Measurements from ENCODE around the gene POTEF.

- TF ChIP-seq KLF9 (tag by site-specific recombination; IDR thresholded peaks at IDR 0.05; ENCODE audit: low read depth), result no peak
- no peak for TF ChIP-seq SCRT2 (tag by site-specific recombination; IDR thresholded peaks at IDR 0.05)
- TF ChIP-seq ZBTB1 (tag by site-specific recombination; IDR thresholded peaks at IDR 0.05), result no peak
These were observed 31.1 kb upstream of the POTEF start for GRCh38 chr2:130160131-130160530.

All from HEK293 (cell line).